Activated T-helper 2 cell treated with anti-CD3 and anti-CD28 coated beads, Interferon-gamma antibody, Interleukin-2, Interleukin-4, amounts not matched to agents 10 μg/mL and 5 μg/mL and 100 μg/mL, durations not matched to agents 14 hours and 24 hours and 36 hours (primary cell): ENCODE data around the gene SLIT1. TPM values are rescaled to one million over a fixed set of nuclear protein-coding genes. Genes with fewer than 3 reads are reported as not detected.
A peak's percentile ranks its signal among the peaks of the same experiment; 100 is the strongest.

ENCODE experiments used
- DNase-seq: peaks from one replicate; pipeline ENCODE4 v3.0.0; 2021; ENCODE audit warnings: low spot score
- H3K27ac Mint-ChIP-seq: one replicate; pipeline ENCODE4 v1.8.0; 2021; ENCODE audit warnings: mixed read lengths
- H3K27me3 Mint-ChIP-seq: one replicate; pipeline ENCODE4 v1.8.0; 2021; ENCODE audit warnings: low read depth, mixed read lengths
- H3K36me3 Mint-ChIP-seq: one replicate; pipeline ENCODE4 v1.8.0; 2021; ENCODE audit warnings: low read depth, mixed read lengths
- H3K4me1 Mint-ChIP-seq: one replicate; pipeline ENCODE4 v1.8.0; 2021; ENCODE audit warnings: low read depth, mixed read lengths
- H3K4me3 Mint-ChIP-seq: one replicate; pipeline ENCODE4 v1.8.0; 2021; ENCODE audit warnings: low read depth, mild to moderate bottlenecking, moderate library complexity, mixed read lengths
- H3K9me3 Mint-ChIP-seq: one replicate; pipeline ENCODE4 v1.8.0; 2021; ENCODE audit warnings: mixed read lengths
- intact Hi-C: fragments of 100-400 bp; cut with micrococcal nuclease; formaldehyde crosslinking; loops from one replicate; pipeline ENCODE4 v1.15.1; 2023
- total RNA-seq: library from RNA; stranded (reverse); gene quantifications from 2 replicates; pipeline ENCODE4 v1.2.3, GENCODE V29; 2022

The SLIT1 gene
- 0.21 and 0.32 TPM in 2 replicates for total RNA-seq

DNA sequence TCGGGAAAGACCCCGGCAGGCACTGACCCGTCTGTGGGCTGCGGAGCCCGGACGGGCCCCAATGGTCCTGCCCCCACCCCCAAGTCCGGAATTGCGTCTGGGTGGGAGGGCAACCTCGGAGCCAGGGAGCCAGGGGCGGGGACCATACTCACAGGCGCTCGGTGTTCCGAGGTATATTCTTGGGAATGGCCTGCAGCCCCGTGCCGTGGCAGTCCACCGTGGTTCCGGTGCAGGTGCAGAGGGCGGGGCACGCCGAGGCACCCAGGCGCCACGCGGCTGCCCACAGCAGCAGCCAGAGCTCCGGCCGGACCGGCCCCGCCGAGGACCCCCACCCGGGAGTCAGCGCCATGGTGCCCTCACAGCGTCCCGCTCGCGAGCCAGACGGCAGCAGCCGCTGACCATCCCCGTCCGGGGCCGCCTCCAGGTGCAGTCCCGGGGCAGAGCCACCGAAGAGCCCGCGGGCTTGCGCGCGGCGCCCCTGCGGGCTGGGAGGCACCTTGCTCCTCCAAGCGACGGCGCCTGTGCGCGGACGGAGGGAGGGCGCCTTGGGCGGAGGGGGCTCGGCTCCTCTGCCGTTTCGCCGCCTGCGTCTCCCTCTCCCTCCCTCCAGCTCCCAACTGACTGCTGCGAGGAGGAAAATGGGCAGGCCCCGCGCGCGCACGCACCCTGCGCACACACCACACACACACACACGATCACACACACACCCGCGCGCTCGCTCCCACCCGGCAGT, at the start of gene SLIT1:
SLIT1 (minus strand) TSS at position 634 of the 733 bp plus-strand sequence; CDS start at position 349, 285 bp downstream.
- peak within 1 kb of the TSS; percentile 41 for H3K4me3 Mint-ChIP-seq
- no peak for DNase-seq
- H3K36me3 Mint-ChIP-seq: no peaks in the 10 kb centered on the region

DNA sequence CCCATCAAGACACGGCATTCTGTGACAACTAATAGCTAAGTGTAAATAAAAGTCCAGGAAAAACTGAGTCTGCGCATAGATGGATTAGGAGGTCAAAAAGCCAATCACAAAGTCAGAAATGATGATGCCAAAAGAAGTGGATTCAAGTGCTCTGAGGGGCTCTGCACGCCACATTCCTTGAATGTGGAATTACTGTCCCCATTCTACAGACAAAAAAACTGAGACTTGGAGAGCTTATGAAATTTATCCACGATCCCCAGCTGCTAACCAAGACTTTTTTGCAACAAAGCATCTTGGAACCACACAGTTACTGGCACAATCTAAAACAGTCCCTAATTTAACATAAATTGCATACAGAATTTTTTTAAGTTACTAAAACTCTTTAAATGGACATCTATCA, 49.6 kb upstream of the SLIT1 start:
- Mint-ChIP-seq H3K27me3 (no peaks in the 10 kb centered on the region), H3K27ac (no peak overlapping the region), H3K36me3 (peaks cover 31% of the 10 kb centered on the region), H3K4me1 (peaks cover 6% of the 10 kb centered on the region), H3K4me3 (no peak overlapping the region), H3K9me3 (no peaks in the 10 kb centered on the region)
- no peak for DNase-seq
- intact Hi-C loops: no loop called here

More for the DNA sequence above, at the start of gene SLIT1:
- intact Hi-C loops: no loop called here
- no peaks in the 10 kb centered on the region for H3K9me3 Mint-ChIP-seq
- H3K27ac Mint-ChIP-seq: no peak within 1 kb of the TSS
- H3K4me1 Mint-ChIP-seq: no peaks in the 10 kb centered on the region
- H3K27me3 Mint-ChIP-seq: peaks cover 67% of the 10 kb centered on the region

DNA sequence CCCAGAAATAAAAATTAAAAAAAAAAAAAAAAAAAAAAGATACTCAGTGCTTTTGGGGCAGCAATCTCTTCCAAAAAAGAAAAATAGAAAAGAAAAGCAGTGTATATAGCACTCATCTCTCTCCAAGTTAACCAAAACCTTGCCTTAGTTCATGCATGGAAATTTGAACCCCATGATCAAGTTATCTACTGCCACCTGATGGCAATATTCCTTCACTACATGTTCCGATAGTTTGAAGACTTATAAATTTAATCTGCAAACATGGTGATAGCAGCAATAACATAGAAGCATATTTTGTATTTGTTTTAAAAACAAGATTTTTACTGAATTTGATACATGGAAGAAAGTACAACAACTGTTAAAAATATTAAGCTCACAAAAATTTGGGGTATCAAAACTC, 48.6 kb upstream of the SLIT1 start:
- Mint-ChIP-seq H3K9me3 (no peaks in the 10 kb centered on the region), H3K4me3 (no peak overlapping the region), H3K36me3 (peaks cover 41% of the 10 kb centered on the region), H3K27ac (no peak overlapping the region), H3K4me1 (peaks cover 15% of the 10 kb centered on the region), H3K27me3 (no peaks in the 10 kb centered on the region)
- intact Hi-C loops: loop anchor here (1.0 kb wide), 1 partner anchor 161 kb away; no protein-coding TSS in a partner anchor
- DNase-seq: no peak

DNA sequence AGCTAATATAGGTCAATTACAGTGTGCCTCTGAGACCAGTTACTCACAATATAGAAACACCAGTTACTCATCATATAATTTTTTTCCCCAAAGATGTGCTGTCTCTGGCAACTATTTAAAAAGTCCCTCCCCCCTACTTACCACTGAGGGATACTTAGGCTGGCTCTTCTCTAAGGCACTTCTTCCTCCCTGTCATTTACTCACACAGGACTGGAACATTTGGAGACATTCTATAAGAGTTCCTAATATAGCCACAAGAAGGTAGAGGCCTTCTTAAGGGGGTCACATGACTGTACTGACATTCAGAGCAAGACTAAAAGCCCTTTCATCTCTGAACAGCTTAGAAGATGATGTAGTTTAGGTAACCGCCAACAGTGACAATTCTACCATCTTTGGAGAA, 44.4 kb upstream of the SLIT1 start:
- intact Hi-C loops: no loop called here
- H3K4me1 Mint-ChIP-seq: peaks cover 19% of the 10 kb centered on the region
- peaks cover 72% of the 10 kb centered on the region for H3K36me3 Mint-ChIP-seq

DNA sequence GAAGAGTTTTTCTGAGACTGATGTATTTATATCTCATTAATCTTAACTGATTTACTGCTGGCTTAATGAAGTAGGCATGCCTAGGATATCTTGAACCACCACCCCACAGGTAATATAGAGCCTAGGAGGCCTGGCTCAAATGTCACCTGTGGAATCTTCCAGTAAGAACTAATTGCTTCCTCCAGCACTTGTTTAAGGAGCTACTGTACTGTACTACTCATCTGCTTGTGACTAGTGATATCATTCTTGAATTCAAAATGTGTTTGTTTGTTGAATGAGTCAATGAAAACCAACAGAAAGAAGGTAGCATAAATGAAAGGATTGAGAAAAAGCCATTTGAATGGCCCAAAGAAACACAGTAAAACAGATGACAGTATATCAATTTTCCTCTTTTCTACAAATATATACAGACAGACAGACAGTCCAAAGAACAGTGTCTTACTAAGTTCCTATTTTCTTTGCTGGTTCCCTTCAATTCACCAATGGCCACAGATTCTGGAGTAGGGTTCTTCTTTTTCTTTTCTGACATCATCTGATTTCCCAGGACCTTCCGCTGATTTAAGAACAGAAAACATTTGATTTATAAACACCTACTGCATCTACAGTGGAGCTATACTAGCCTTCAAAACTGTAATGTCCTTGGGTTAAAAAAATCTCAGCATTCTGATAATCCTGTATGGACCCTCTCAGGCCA, 43.7 kb upstream of the SLIT1 start:
- Mint-ChIP-seq H3K4me3 (no peak overlapping the region), H3K27ac (peak overlapping the region; percentile 51), H3K4me1 (peaks cover 26% of the 10 kb centered on the region), H3K36me3 (peaks cover 75% of the 10 kb centered on the region), H3K27me3 (no peaks in the 10 kb centered on the region), H3K9me3 (no peaks in the 10 kb centered on the region)
- intact Hi-C loops: no loop called here
- no peak for DNase-seq

More for the DNA sequence above, 44.4 kb upstream of the SLIT1 start:
- H3K9me3 Mint-ChIP-seq: no peaks in the 10 kb centered on the region
- DNase-seq: no peak
- H3K27ac Mint-ChIP-seq: no peak overlapping the region
- no peaks in the 10 kb centered on the region for H3K27me3 Mint-ChIP-seq
- H3K4me3 Mint-ChIP-seq: no peak overlapping the region

DNA sequence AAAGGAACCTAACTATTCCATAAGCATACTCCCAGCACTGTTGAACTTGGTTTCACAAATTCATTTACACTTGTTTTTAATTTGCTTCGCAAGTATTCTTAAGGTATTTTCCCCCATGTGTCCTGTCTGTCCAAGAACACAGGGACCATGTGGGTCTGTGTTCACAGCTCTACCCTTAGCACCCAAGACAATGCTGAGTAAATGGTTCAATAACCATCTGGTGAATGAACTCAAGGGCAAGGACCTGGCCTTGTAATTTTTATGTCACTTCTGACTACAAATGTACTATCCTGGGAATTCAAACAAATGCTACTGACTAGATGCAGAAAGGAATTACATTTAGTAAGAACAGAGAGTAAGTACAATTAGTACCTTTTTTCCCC, 43.0 kb upstream of the SLIT1 start:
- no peaks in the 10 kb centered on the region for H3K9me3 Mint-ChIP-seq
- intact Hi-C loops: no loop called here
- no peak overlapping the region for H3K27ac Mint-ChIP-seq
- no peak overlapping the region for H3K4me3 Mint-ChIP-seq
- H3K27me3 Mint-ChIP-seq: no peaks in the 10 kb centered on the region
- peaks cover 74% of the 10 kb centered on the region for H3K36me3 Mint-ChIP-seq
- no peak for DNase-seq
- H3K4me1 Mint-ChIP-seq: peaks cover 31% of the 10 kb centered on the region

DNA sequence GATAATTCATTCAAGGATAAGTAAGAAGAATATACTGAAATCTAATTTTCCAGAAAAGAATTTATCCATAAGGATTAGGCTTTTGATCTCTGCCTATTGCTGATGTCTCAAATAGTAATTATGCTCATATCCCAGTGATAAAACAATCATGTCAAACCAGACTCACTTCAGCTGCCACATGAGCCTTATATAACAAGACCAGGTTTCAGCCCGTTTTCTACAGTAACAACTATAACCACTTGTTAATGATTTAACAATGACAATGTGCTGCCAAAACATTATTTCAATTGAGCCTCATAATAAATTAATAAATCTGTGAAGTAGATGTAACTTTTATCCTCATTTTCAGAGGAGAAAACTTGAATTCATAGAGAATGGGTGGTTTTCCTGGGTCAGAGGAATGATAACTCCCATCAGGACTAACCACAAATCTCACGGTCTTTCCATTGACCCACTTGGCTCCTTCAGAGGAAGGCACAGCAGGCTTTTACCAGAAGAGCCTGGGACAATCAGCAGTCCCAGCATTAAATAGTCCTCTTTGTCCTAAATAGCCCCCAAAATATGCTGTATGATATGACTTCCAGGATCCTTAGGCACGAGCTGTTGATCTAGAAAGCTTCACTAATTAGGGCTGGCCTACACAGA, 42.5 kb upstream of the SLIT1 start:
- H3K36me3 Mint-ChIP-seq: peaks cover 74% of the 10 kb centered on the region
- H3K27me3 Mint-ChIP-seq: no peaks in the 10 kb centered on the region
- intact Hi-C loops: no loop called here
- H3K27ac Mint-ChIP-seq: no peak overlapping the region
- no peak overlapping the region for H3K4me3 Mint-ChIP-seq
- no peak for DNase-seq
- peaks cover 33% of the 10 kb centered on the region for H3K4me1 Mint-ChIP-seq
- no peaks in the 10 kb centered on the region for H3K9me3 Mint-ChIP-seq

DNA sequence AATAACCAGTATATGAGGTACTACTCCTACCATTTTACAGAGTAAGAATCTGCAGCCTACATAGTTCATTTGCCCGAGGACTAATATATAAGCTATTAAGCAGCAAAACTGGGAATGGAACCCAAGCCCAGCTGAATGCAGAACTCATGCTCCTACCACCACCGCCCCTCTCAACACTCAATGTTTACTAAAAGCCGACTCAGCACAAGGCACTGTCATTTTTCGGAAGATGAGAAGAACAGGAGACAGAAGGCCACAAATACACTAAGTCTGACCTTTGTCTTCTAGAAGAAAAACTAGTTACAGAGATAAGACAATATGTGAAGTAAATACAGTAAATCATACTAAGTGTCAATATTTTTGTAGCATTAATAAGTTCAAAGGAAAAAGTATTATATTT, 40.6 kb upstream of the SLIT1 start:
- no peak overlapping the region for H3K27ac Mint-ChIP-seq
- H3K4me1 Mint-ChIP-seq: peaks cover 31% of the 10 kb centered on the region
- H3K27me3 Mint-ChIP-seq: no peaks in the 10 kb centered on the region
- peaks cover 66% of the 10 kb centered on the region for H3K36me3 Mint-ChIP-seq
- no peak for DNase-seq
- no peaks in the 10 kb centered on the region for H3K9me3 Mint-ChIP-seq
- intact Hi-C loops: no loop called here
- H3K4me3 Mint-ChIP-seq: no peak overlapping the region

DNA sequence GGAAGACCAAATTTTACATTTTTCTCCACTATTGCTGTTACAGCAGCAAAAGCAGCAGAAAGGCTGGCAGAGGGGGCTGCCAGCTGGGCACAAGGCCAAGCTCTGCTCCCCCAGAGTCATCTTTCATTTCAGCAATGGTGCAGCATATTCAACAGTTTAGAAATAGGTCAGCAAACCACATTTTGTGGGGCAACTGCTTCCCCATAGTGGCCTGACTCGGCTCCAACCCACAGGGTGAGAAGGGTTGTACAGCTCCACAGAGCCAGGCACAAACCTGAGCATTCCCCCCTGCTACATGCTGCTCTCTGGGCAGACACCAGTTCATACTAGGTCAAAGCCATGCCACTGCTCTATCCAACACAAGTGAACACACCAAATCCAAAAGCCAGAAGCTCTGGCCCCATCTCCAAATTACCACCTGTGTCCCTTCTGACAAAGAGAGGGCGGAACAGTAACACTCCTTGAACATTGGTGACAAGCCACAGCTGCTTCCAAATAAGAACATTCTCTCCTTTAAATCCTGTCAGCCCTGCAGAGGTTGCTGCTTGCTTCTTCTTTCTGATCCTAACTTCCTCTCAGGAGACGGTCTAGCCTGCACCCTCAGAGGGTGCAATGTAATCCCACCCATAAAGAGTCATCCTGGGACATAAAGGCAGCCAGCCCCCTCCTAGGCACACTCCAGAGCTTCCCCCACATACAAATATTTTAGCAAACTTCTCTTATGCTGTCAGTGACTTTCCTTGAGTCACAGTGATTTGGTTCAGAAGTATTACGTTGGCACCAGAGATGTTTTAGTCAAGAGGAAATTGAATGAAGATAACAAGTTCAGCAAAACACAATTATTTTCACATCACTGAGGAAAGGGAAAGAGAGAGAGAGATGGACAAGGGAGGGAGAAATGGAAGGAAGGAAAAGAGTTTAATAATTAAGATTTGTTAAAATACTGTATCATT, 39.0 kb upstream of the SLIT1 start:
- intact Hi-C loops: no loop called here
- no peaks in the 10 kb centered on the region for H3K9me3 Mint-ChIP-seq
- DNase-seq: no peak
- no peaks in the 10 kb centered on the region for H3K27me3 Mint-ChIP-seq
- H3K4me1 Mint-ChIP-seq: peaks cover 23% of the 10 kb centered on the region
- H3K4me3 Mint-ChIP-seq: no peak overlapping the region
- peak overlapping the region; percentile 44 for H3K27ac Mint-ChIP-seq
- H3K36me3 Mint-ChIP-seq: peaks cover 62% of the 10 kb centered on the region

DNA sequence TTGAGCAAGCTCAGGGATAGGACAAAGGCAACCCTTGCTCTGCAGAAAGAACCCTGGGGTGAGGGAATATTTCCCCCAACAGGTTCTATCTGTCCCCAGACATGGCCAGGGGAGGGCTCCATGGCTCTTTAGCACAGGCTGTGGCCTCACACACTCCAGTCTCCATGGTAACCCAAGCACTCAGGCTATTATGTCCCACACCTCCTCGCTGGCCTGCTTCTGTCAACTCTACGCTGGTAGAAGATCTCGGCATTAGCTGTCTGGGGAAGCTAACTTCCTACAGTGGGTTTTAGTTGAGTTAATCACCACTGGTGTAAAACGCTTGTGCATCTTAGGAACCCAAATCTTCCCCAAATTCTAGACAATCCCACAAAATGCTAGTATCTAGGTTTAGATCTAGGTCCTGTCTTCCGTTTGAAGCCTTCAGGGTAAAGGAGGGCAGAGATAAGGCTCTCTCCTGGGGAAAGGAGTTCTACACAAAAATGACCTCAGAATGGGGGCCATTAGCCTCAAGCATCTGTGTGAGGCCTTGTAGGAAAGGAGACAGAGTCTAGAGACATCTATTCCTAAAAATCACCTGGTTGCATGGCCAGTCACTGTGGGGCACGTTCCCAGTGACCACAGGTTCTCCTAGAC, 36.7 kb upstream of the SLIT1 start:
- peaks cover 33% of the 10 kb centered on the region for H3K4me1 Mint-ChIP-seq
- H3K9me3 Mint-ChIP-seq: no peaks in the 10 kb centered on the region
- H3K36me3 Mint-ChIP-seq: peaks cover 48% of the 10 kb centered on the region
- H3K27ac Mint-ChIP-seq: no peak overlapping the region
- no peak overlapping the region for H3K4me3 Mint-ChIP-seq
- H3K27me3 Mint-ChIP-seq: no peaks in the 10 kb centered on the region
- DNase-seq: no peak
- intact Hi-C loops: no loop called here

DNA sequence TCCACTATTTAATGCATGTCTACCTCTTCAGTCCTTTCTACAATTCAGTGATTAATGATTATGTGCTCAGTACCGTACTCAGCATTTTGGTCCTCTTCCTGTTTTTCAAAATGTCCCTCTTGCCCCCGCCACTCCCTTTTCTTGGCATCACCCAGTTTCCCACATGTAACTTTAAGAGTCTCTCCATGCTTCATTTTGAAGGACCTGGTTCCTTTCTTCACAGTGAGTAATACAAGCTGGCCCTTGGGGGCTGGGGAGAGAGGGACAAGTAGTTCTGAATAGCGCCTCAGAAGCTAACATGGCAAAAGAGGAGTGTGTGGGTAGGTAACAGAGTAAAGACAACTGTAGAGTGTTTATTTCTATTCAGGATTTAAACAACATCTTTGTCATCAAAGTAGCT, 34.6 kb upstream of the SLIT1 start:
- DNase-seq: no peak
- intact Hi-C loops: no loop called here
- no peak overlapping the region for H3K4me3 Mint-ChIP-seq
- no peak overlapping the region for H3K27ac Mint-ChIP-seq
- H3K9me3 Mint-ChIP-seq: no peaks in the 10 kb centered on the region
- peaks cover 41% of the 10 kb centered on the region for H3K4me1 Mint-ChIP-seq
- peaks cover 33% of the 10 kb centered on the region for H3K36me3 Mint-ChIP-seq
- H3K27me3 Mint-ChIP-seq: no peaks in the 10 kb centered on the region

DNA sequence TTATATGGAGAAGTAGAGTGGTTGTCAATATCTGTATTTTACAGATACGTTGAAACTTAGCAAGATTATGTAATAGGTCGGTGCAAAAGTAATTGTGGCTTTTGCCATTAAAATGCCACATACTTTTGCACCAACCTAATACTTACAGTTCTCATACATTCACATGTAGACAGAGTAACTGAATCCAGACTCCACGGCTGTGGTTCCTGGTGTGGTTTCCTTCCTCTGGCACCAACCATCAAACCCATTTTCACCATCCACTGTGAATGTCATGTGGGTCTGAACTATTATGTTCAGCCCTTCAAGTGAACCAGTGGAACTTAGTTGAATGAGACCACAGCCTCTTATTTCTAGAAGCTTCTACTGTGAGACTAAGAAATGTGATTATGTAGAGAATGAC, 31.5 kb upstream of the SLIT1 start:
- Mint-ChIP-seq H3K4me1 (peaks cover 25% of the 10 kb centered on the region), H3K27ac (no peak overlapping the region), H3K27me3 (no peaks in the 10 kb centered on the region), H3K9me3 (no peaks in the 10 kb centered on the region), H3K4me3 (no peak overlapping the region), H3K36me3 (peaks cover 15% of the 10 kb centered on the region)
- DNase-seq: no peak
- intact Hi-C loops: no loop called here
